ENCODE measurements around the gene KLF13.
A peak's percentile ranks its signal among the peaks of the same experiment; 100 is the strongest.

Gene KLF13

DNA sequence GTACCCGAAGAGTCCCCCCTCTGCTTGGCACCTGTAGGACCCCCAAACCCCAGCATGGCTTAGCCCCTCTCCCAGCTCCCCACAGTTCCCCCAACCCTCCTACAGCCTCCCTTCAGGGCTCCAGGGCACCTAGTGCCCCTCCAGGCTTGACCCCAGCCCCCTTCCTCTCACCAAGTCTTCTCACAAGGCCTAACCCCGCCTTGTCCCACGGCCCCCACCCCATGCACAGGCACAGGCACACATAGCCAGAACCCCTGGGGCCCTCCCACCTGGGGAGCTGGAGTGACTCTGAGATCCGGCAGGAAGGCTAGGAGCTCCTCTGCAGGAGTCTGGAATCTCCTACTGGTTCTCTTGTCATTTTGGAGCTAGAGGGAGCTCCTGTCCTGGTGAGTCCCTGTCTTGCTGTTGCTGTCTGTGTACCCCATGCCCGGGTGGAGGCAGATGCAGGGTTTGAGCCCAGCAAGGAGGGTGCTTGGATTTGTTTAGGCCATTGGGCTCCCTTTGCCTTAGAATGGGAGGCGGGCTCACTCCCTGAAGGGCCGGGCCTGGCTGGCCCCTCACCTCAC, 39.6 kb downstream of the KLF13 start:
- no peak for DNase-seq

DNA sequence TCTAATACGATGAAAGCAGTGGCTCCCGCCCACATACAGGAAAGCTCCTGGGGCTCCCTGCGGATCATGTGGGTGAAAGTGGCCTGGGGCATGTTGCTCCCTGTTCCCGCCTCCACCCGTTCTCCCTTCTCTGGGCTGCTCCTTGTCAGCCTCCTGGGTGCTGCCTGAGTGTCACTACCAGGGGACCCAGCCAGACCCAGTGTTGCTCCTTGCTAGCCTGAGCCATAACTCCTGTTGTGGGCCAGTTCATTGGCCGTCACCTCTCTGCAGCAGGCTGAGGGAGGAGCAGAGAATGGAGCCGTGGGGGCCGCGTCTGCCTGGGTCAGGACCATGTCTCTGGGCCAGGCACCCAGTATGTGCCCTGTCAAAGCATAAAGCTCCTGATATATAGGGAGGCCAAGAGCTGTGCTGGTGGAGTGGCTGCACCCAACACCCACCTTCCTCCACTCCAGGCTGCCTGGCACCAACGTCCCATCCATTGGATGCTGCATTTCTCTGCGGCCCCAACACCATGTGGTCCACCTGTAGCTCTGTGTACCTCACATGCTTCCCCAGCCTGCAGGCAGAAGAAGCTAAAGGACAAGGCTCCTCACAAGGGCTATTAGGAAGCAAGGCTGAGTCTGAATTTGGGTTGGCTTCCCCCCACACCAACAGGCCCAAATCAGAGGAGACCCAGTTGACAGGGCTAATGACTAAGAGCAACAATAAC, 40.5 kb downstream of the KLF13 start:
- no peak for DNase-seq

DNA sequence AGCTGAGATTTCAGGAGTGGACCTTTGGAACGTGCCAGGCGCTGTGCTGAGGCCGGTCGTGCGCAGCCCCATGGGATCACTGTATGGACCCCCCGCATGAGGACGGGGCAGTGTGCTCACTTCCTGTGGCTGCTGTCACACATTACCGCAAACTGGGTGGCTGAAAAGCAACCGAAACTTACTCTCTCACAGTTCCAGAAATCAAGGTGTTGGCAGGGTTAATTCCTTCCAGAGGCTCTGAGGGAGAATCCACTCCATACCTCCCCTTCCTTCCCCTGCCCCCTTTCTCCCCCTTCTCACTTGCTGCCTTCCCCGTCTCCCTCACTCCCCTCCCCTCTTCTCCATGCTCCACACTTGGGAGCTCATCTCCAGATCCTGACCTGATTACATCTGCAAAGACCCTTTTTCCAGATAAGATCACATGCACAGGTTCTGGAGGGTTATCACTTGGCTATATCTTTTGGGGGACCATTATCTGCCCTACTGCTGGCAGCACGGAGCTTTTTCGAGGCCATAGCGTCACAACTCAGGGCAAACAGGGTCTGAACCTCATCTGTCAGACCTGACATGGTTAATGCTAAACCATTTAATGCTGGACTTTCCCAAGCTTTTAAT, 41.2 kb downstream of the KLF13 start:
- DNase-seq, result no peak

DNA sequence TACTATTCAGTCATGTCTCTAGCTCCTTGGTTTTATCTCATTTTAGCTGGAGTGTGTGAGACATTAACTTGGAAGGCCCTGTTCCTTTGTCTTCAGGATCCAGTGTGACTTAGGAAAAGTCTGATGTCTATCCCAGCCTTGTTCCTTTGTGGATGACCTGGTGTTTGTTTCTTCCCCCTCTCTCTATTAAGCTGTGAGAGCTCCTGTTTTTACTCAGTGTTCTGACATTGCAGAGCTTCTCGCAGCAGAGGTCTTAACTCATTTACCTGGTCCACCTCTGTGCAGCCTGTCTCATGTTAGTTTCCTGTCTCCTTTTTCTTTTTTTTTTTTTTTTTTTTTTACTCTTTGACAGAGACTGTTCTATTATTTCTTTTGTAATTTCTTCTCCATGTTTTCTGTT, 43.1 kb downstream of the KLF13 start:
- DNase-seq, result no peak

DNA sequence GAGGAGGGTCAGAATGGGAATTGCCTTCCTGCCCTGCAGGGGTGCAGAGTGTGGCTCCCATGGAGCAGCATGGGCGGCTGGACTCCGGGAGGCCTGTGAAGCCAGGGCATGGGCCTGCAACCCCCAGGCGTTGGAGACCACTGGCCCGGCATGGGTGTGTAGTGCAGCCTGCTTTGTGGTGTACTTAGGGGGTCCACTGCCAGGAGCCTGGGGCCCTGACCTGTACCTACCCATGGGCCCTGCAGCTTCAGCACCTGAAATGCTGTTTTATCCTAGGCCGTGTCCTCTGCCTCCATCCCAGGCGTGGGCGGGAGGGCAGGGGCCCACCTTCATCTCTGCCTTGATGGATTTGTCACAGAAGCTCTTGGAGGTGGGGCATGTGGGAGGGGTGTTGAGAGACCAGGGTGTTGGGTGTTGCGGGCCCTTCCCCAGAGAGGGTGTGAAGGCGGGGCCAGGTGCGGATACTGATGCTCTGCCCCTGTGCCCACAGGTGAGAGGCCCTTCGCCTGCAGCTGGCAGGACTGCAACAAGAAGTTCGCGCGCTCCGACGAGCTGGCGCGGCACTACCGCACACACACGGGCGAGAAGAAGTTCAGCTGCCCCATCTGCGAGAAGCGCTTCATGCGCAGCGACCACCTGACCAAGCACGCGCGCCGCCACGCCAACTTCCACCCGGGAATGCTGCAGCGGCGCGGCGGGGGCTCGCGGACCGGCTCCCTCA, 45.0 kb downstream of the KLF13 start:
- no peak for DNase-seq

DNA sequence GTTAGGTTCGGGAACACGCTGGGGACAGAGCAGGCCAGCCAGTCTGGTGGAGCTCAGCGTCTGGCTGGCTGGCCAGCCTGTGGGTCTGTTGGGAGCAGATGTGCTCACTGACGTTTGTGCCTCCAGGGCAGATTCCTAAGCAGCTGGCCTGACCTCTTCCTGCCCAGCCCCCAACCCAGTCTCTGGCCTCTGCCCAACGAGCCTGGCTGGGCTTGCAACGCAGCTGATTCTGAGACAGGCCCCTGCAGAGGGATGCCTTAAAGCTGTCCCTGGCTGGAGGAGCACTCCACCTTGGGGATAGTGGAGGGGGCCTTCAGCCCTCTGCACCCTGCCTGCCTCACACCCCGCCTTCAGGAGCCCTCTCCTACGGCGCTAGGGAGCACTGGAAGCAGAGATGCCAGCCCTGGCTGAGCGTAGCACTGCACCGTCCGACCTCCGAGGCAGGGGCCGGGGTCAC, 46.0 kb downstream of the KLF13 start:
- peak; percentile 47 for DNase-seq

DNA sequence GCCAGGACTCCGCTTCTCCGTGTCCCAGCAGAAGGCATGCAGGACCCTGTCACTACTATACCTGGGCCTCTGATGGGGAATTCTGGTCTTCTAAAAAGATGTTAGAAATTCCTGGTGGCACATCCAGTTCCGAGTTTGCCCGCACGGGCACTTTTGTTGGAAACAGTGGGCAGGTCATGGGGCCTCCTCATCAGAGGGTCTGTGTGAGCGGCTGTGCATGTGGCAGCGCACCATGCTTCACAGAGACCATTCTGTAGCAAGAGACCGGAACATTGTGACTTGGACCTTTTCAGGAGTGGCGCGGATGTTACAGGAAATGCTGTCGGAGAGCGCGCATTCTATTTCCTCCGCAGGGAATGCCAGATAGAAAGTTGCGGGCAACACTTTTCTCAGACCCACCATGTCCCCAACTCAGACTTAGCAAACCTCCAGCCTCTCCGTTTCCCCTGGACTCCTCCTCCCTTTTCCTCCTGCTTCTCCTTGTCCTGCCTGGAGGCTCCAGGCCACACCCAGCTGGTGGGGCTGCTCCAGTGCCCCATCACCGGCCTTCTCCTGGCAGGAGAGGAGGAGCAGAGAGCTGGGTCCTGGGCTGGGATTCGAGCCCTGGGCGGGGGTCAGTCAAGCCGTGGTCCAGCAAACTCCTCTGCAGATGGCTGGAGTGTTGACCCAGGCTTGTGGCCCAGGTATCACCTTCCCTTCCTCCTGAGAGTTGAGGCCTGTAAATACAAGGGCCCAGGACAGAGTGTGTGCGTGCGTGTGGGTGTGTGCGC, 46.6 kb downstream of the KLF13 start:
- no peak for DNase-seq

DNA sequence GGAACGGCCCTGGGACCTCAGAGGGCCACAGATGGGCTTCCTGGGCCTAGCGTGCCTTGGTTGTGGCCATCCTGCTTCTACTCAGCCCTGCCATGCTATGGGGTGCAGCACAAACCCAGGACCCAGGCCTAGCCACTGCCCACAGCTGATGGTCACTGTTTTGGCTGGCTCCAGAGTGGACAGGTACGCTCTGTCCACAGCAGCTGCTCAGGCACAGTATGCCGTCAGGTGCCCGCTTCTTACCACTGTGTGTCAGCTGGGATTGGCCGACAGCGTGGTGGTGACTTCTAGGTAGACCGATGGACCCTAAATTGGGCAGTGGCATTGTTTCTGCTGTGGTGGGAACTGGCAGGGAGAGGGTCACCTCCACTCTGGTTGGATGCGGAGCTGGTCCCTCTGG, 47.3 kb downstream of the KLF13 start:
- DNase-seq, result no peak

DNA sequence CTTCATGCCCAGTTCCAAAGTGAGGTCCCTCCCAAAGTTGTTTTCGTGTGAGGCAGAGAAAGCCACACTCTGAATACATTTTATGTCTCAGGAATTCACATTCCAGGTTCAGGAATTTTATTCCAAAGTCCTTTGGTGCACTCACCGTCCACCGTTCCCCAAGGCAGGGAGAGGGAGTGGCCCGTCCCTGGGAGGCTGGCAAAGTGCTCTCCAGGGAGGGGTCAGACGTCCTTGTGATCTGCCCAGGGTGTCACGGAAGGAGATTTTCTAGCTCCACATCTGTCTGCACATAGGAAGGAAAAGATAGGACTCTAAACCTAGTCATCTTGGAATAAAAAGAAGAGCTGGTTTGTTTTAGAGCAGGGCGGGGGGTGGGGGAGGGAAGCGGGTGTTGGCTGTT, 47.9 kb downstream of the KLF13 start:
- no peak for DNase-seq

DNA sequence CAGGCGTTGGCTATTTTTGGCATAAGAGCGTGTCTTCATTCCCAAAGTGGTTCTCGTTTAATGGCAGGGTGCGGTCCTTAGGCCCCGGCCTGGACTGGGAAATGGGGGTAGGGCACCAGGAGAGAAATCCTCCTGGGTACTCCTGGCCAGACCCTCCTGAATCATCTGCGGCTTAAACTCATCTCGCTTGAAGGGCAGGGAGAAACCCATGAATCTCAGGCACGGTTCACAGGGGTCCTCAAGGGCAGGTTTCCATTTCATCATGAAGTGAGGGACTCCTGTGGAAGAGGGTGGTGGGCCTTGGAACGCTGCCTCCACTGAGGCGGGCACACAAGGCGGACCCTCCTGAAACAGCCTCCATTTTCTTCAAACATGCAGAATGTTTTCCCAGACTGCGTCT, 48.4 kb downstream of the KLF13 start:
- DNase-seq, result no peak

DNA sequence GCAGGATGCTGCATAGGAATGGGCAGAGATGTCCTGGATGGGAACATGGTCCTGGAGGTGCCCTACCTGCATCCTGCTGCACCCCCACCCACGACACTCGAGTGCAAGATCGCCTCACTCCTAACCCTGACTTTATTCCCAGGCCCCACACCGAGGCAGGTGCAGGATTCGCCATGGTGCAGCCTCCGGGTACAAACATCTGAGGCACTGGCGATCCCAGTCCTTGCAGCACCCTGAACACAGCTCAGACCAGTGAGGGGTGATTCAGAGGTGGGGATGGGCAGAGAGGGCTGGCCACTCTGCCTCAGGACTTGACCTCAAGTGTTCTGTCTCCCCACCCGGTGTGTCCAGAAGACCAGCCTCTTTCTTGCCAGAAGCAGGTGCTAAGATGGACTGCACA, 49.1 kb downstream of the KLF13 start:
- DNase-seq, result no peak

DNA sequence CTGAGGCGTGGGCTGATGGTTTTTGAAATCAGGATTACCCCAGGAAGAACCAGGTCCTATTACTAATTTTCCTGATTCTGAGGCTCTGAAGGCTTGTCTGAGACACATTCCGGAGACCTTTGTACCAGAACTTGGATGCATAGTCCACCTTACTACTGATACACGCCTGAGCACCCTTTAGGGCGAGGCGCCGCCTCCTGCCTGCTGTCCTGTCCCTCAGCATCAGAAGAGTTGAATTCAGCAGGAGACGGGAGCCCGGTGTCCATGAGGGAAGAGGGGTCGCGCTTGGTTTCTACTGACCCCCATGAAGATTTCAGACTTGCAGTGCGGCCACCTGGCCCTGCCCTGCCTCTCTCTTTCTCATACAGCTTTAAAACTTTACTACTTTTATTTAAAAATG, 49.9 kb downstream of the KLF13 start:
- DNase-seq, result no peak

DNA sequence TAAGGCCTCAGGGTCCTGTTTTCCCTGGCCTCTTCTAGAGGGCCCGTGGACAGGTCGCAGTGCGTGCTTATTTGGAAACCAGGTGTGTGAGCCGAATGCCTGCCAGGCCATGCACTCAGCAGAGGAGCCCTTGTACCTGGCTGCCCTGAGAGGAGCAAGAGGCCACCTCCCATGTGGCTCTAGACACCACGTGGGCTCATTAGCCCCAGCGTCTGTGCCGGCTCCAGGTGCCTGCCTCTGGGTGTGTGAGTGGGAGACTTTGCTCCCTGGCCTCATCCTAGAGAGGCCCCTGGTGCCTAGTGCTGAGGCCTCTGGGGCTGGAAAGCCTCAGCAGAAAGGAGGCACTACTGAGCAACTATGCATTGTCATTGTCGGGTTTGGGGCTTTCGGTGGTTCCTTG, 50.4 kb downstream of the KLF13 start:
- no peak for DNase-seq

DNA sequence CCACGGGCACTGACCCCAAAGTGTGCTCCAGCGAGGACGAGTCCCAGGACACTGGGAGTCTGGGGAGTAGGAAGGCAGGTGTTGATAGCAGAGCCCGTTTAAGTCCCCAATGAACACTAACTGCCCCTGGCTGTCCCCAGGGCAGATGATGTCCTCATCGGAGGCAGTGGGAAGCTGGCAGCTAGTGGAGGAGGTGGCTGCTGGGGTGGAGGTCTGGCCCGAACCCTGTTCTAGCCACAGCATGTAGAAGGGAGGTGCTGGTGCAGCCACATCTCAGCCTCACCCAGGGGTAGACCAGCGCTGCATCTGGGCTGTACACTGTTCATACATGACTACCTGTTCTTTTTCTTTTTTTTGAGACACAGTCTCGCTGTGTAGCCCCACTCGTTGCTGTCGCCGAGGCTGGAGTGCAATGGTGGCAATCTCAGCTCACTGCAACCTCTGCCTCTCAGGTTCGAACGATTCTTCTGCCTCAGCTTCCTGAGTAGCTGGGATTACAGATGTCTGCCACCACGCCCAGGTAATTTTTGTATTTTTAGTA, 51.8 kb downstream of the KLF13 start:
- no peak for DNase-seq

DNA sequence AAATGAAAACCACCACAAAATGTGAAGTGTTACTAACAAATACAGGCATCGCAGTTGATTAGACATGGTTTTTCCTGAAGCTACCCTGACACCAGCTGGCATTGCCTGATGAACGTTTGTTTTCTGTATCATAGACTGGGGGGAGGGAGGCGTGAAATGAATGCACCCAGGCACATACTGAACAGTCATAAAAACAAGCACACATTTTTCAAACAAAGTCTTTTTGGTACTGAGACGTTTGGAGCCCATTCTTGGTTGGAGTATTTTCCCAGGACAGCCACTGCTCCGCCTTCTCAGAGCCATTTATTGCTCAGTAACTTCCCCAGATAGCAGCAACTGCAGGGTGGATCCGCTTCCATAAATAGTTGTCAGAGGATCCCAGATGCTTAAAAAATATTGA, 52.4 kb downstream of the KLF13 start:
- no peak for DNase-seq

DNA sequence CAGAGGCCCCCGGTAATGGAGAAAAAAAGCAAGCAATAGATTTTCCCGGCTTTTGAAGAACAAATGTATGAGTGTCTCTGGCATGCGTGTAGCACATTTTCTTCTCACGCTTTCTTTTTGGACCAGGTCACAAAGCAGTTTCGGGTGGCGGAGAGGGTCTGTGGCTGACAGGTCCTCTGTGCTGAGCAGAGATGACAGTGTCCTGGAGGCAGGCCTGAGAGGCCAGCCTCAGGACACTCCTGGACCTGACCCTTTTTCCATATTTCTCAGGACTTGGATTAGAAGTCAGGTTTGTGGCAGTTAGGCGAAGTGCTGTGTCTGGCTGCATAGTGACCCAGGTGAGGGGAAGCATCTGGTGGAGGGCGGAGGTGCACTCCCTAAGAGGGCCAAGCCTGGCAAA, 52.9 kb downstream of the KLF13 start:
- DNase-seq, result no peak

DNA sequence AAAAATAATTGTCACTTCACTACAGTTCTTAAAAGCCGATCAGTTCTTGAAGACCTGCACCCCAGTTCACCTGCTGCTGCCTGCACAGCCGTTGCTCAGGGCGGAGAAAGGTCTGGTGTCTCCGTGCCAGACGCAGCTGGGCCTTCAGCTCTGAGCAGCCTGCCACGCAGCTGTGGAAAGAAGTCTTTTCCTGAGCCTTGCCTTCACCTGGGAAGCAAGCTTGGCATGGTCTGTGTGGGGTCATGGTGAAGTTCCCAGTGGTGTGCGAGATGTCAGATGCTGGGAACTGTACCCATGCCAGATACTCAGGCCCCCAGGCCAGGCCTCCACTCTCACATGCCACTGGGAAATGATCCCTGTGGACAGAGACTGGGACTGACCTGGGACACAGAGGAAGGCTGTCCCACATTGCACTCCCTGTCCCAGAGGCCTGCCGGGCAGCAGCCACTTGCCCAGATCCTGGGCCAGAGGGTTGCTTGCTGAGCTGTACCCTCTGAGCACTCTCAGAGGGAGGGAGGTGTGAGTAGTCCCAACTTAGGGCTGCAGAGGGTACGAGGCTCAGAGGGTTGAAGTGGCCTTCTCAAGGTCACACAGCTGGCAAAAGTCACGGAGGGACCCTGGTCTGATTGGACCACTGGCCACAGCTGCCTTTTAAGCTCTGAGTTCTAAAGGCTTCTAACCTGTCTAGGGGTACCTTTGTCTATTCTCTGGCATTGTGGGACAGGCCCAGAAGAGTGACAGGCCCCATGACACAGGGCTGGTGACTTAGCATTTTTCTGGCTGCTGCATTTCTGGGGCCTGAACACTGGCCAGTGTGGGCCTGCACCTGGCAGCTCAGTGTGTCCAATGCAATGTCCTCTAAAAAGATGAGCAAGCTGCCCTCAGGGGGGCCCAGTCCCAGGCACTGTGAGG, 55.4 kb downstream of the KLF13 start:
- no peak for DNase-seq

DNA sequence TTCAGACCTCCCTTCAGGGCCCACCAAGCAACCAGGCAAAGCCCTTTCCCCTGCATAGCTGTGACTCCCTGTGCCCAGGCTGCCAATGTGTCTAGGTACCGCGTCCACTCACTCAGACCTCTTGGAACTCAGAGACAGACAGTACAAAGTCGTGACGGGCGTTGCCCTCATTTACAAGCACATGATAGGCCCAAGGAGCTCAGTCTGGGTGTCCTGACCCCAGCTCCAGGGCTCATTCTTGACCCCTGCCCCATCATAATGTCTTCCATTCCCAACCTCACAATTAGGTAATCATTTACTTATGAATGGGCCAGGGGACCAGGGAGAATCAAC, 56.0 kb downstream of the KLF13 start:
- no peak for DNase-seq

DNA sequence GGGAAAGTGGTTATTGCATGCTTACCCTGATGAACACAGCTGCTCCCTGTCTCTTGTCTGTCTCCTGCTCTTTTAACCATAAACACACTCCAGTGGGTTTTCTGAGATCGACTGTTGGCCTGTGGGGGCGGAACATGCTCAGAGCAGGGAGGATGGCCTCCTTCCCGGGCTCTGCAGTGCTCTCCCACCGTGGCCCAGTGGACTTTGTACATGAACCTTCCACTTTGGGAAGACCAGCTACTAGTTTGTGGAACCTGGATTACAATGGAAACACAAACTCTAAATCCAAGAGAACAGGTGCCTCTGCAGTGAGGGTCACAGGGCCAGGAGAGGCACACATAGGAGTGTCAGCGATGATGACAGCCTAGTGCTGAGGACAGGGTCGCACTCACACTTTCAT, 56.5 kb downstream of the KLF13 start:
- no peak for DNase-seq

DNA sequence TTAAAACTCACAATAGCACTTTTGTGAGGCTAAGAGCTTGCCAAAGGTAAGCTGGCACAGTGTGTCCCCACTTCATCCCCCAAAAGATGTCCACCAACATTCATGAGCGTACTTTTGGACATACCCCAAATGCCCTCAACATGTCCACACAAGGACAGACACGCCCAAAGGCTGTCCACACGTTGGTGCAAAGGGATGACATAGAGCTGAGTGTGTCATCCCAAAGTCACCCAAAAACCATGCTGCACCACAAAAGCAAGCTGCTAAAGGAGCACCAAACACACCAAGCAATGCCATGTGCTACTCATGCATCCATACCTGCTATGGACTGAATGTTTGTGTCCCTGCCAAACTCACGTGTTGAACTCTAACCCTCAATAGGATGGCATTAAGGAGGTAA, 57.9 kb downstream of the KLF13 start:
- no peak for DNase-seq

DNA sequence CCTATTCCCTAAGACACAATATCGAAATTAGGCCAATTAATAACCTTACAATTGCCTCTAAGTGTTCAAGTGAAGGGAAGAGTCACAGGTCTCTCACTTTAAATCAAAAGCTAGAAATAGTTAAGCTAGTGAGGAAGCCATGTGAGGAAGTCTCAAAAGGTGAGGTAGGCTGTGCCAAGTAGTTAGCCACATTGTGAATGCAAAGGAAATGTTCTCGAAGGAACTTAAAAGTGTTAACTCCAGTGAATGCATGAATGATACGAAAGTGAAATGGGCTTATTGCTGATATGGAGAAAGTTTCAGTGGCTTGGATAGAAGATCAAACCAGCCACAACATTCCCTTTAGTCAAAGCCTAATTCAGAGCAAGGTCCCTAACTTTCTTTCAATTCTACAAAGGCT, 59.1 kb downstream of the KLF13 start:
- DNase-seq, result no peak

DNA sequence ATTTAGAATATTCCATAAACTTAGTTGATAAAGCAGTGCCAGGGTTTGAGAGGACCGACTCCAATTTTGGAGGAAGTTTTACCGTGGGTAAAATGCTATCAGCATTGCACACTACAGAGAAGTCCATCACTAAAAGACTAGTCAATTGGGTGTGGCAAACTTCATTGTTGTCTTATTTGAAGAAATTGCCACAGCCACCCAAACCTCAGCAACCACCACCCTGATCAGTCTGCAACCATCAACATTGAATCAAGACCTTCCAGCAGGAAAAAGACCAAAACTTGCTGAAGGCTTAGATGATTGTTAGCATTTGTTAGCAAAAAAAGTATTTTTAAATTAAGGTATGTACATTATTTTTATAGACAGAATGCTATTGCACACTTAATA, 60.5 kb downstream of the KLF13 start:
- no peak for DNase-seq
